IMR-90 (cell line): ENCODE measurements around the gene QKI. TPM values are rescaled to one million over a fixed set of nuclear protein-coding genes. Genes with fewer than 3 reads are reported as not detected.

Experiments
- ATAC-seq: fragments of 200-7000 bp; cut with Tn5 transposase; 2 replicates; pipeline ENCODE4 v1.9.1; 2020; ENCODE audit warnings: low read depth, mild to moderate bottlenecking, moderate library complexity
- BruUV-seq: library from RNA; stranded (reverse); fragments of 400-500 nt; replicated peaks from 2 replicates; lab custom pipeline; 2021; lab: Mats Ljungman, UMichigan
- CTCF ChIA-PET: fragments of 300-600 bp; formaldehyde crosslinking; extraction: SDS; loops from one replicate; lab custom pipeline; 2021; ENCODE audit warnings: antibody characterized with exemption; lab: Yijun Ruan, JAX
- POLR2A ChIA-PET: fragments of 300-600 bp; sonication (Branson Sonifier 250); formaldehyde crosslinking; loops from one replicate; lab custom pipeline; 2022; ENCODE audit warnings: antibody characterized with exemption; ENCODE audit not compliant: unreplicated experiment; lab: Charles Lee
- DNase-seq: peaks from one replicate; pipeline ENCODE4 v3.0.0; 2013
- H2AFZ ChIP-seq: replicated peaks from 2 replicates; pipeline ENCODE3; 2013; ENCODE audit warnings: low read length, mild to moderate bottlenecking; ENCODE audit not compliant: poor library complexity
- H2AK5ac ChIP-seq: 2 replicates; pipeline ENCODE4 v1.6.1; 2013; ENCODE audit warnings: low read depth, low read length, inconsistent platforms
- H2AK9ac ChIP-seq: replicated peaks from 2 replicates; pipeline ENCODE3; 2013; ENCODE audit warnings: mild to moderate bottlenecking, low read depth, low read length, moderate library complexity; ENCODE audit not compliant: poor library complexity
- H2BK120ac ChIP-seq: 2 replicates; pipeline ENCODE4 v1.6.1; 2013; ENCODE audit warnings: low read depth, low read length, inconsistent platforms
- H2BK15ac ChIP-seq: 3 replicates; pipeline ENCODE4 v1.6.1; 2013; ENCODE audit warnings: low read depth, low read length, inconsistent platforms
- H2BK20ac ChIP-seq: 2 replicates; pipeline ENCODE4 v1.6.1; 2013; ENCODE audit warnings: low read depth, mild to moderate bottlenecking, inconsistent platforms, low read length, moderate library complexity
- H2BK5ac ChIP-seq: 2 replicates; pipeline ENCODE4 v1.6.1; 2013; ENCODE audit warnings: mild to moderate bottlenecking, low read depth, low read length, inconsistent platforms; ENCODE audit not compliant: poor library complexity, severe bottlenecking
- H3K14ac ChIP-seq: replicated peaks from 2 replicates; pipeline ENCODE4 v1.6.1; 2013; ENCODE audit warnings: low read depth, low read length, inconsistent platforms
- H3K18ac ChIP-seq: 2 replicates; pipeline ENCODE4 v1.6.1; 2013; ENCODE audit warnings: low read depth, low read length, control low read depth
- H3K23ac ChIP-seq: 2 replicates; pipeline ENCODE4 v1.6.1; 2013; ENCODE audit warnings: low read depth, low read length, inconsistent platforms
- H3K27ac ChIP-seq: 2 replicates; pipeline ENCODE4 v1.5.1; 2013; ENCODE audit warnings: mild to moderate bottlenecking, control low read depth, low read length; ENCODE audit not compliant: insufficient read depth
- H3K27me3 ChIP-seq: 2 replicates; pipeline ENCODE4 v1.6.1; 2013; ENCODE audit warnings: low read length; ENCODE audit not compliant: control insufficient read depth, insufficient read depth
- H3K36me3 ChIP-seq: 2 replicates; pipeline ENCODE4 v1.6.1; 2013; ENCODE audit warnings: low read length, mixed read lengths; ENCODE audit not compliant: control insufficient read depth, insufficient read depth
- H3K4ac ChIP-seq: 2 replicates; pipeline ENCODE4 v1.6.1; 2013; ENCODE audit warnings: low read depth, low read length, inconsistent platforms
- H3K4me1 ChIP-seq: 2 replicates; pipeline ENCODE4 v1.6.1; 2013; ENCODE audit warnings: low read length, mixed read lengths; ENCODE audit not compliant: control insufficient read depth, insufficient read depth
- H3K4me2 ChIP-seq: 2 replicates; pipeline ENCODE4 v1.6.1; 2013; ENCODE audit warnings: low read depth, mild to moderate bottlenecking, control low read depth, low read length, moderate library complexity
- H3K4me3 ChIP-seq: 2 replicates; pipeline ENCODE4 v1.5.1; 2013; ENCODE audit warnings: low read depth, mild to moderate bottlenecking, control low read depth, low read length, moderate library complexity; ENCODE audit not compliant: insufficient read depth
- H3K56ac ChIP-seq: 2 replicates; pipeline ENCODE4 v1.6.1; 2013; ENCODE audit warnings: low read length, inconsistent platforms; ENCODE audit not compliant: insufficient read depth; ENCODE audit errors: extremely low read depth
- H3K79me1 ChIP-seq, 2 experiments: 2 replicates each; pipeline ENCODE4 v1.6.1; 2013; ENCODE audit warnings: low read length in 2 of 2, inconsistent platforms in 1 of 2, low read depth in 1 of 2
- H3K9ac ChIP-seq: 2 replicates; pipeline ENCODE4 v1.6.1; 2013; ENCODE audit warnings: low read depth, low read length, control low read depth
- H3K9me1 ChIP-seq: 2 replicates; pipeline ENCODE4 v1.6.1; 2013; ENCODE audit warnings: low read length, inconsistent platforms; ENCODE audit not compliant: insufficient read depth
- H3K9me3 ChIP-seq: 2 replicates; pipeline ENCODE4 v1.6.1; 2013; ENCODE audit warnings: low read length; ENCODE audit not compliant: control insufficient read depth, insufficient read depth
- H4K20me1 ChIP-seq: 2 replicates; pipeline ENCODE4 v1.6.1; 2013; ENCODE audit warnings: low read length, inconsistent platforms; ENCODE audit not compliant: insufficient read depth
- H4K5ac ChIP-seq: 2 replicates; pipeline ENCODE4 v1.6.1; 2013; ENCODE audit warnings: mild to moderate bottlenecking, low read depth, low read length, control low read depth
- H4K8ac ChIP-seq, 2 experiments: 2 replicates each; pipeline ENCODE4 v1.6.1; 2013; ENCODE audit warnings: low read depth in 2 of 2, low read length in 2 of 2, control low read depth in 1 of 2, inconsistent platforms in 1 of 2
- H4K91ac ChIP-seq: 2 replicates; pipeline ENCODE4 v1.6.1; 2013; ENCODE audit warnings: low read depth, low read length, inconsistent platforms; ENCODE audit not compliant: insufficient read depth
- MAFK ChIP-seq: IDR thresholded peaks from 2 replicates; pipeline ENCODE4 v1.6.1; 2012; ENCODE audit warnings: low read depth, low read length, improper control_type of control experiment
- NFE2L2 ChIP-seq: fragments of 150-350 bp; IDR thresholded peaks from 2 replicates; pipeline ENCODE4 v1.6.1; 2016; ENCODE audit warnings: low read depth, mild to moderate bottlenecking, low read length
- WGBS, 2 experiments: methylation state at CpG; one replicate each; pipeline versions ENCODE4 v1.1.5 to v1.1.7; 2013; ENCODE audit warnings: missing lambda C conversion rate in 2 of 2; ENCODE audit not compliant: insufficient read length in 1 of 2; ENCODE audit errors: extremely low coverage in 2 of 2; 5-methylcytosine and 5-hydroxymethylcytosine counted together
- dilution Hi-C: fragments of 300-500 bp; cut with HindIII; formaldehyde crosslinking; loops from one replicate; pipeline ENCODE4 v1.14.3; 2018; ENCODE audit warnings: low sequenced_read_pairs; ENCODE audit not compliant: unreplicated experiment
- in situ Hi-C: fragments of 300-500 bp; cut with MboI; formaldehyde crosslinking; loops from 3 replicates; pipeline ENCODE4 v1.14.3; 2019; ENCODE audit warnings: low sequenced_read_pairs, inconsistent platforms, mixed read lengths
- intact Hi-C: fragments of 100-400 bp; cut with micrococcal nuclease; formaldehyde crosslinking; loops from 2 replicates; pipeline ENCODE4 v1.10.0; 2022
- polyA plus RNA-seq, 3 experiments: library from polyadenylated mRNA; depleted of rRNA; stranded (reverse); fragments of >200 nt; gene quantifications; 2 replicates each; pipeline ENCODE4 v1.2.3, GENCODE V29; 2012; ENCODE audit warnings: low replicate concordance in 1 of 3
- total RNA-seq: library from RNA; depleted of rRNA; stranded (reverse); fragments of >200 nt; gene quantifications from 2 replicates; pipeline ENCODE4 v1.2.3, GENCODE V29; 2012

QKI gene
- total and polyA plus RNA-seq, 2 of the 4 experiments (the other 2 are of a cell fraction) = 112 to 232 TPM

DNA sequence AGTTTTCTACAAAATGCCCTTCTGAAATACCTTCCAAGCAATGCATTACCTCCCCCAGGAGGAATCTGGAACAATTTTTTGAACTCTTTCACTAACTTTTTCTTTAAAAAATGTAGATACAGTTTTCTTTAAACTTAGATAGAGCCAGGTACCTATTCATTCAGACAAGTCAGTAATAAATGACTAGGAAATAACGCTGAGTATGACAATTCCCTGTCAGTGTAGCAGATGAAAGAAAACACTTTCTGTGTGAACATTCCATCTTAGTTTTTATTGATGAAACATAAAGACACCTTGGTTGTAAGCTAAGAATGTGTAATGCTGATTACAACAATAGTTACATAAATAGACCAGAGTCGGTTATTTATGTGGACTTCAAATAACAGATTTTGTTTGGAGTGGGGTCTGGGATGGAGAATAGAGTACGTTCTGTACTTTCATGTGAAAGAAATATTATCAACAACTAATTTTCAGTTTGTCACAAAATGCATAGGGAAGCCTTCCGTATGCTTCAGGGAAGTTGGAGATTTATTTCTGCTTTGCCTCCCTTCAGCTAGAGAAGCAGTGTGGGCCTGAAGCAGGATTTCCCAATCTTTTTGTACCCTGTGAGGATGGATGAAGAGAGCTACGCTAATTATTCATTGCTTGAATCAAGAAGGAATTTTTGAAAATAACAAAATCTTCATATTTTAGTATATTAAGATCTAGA, 19.2 kb upstream of the QKI start:
- H3K27ac ChIP-seq = no peak overlapping the region
- DNase-seq (no peak), ATAC-seq (no peak)
- no TSS peak for BruUV-seq
- H3K9me1 ChIP-seq = no peaks in the 10 kb centered on the region
- no peak overlapping the region for H2BK120ac ChIP-seq
- no peaks in the 10 kb centered on the region for H3K9me3 ChIP-seq
- H3K4me3 ChIP-seq = no peak overlapping the region
- H3K4me2 ChIP-seq = no peak overlapping the region
- dilution Hi-C loops (no loop called here), in situ Hi-C loops (no loop called here), intact Hi-C loops (no loop called here)
- H3K23ac ChIP-seq = no peak overlapping the region
- no peak overlapping the region for H4K8ac ChIP-seq
- TF ChIP-seq MAFK (peak; percentile 63), NFE2L2 (no peak)
- no peaks in the 10 kb centered on the region for H3K79me1 ChIP-seq
- no peak overlapping the region for H2BK5ac ChIP-seq
- ChIA-PET POLR2A (no interaction called here), CTCF (no interaction called here)
- no peak overlapping the region for H2BK15ac ChIP-seq
- no peak overlapping the region for H2BK20ac ChIP-seq
- no peak overlapping the region for H3K56ac ChIP-seq
- H4K91ac ChIP-seq = no peak overlapping the region
- H3K9ac ChIP-seq = no peak overlapping the region
- no peak overlapping the region for H2AK9ac ChIP-seq
- H3K18ac ChIP-seq = no peak overlapping the region
- no peaks in the 10 kb centered on the region for H3K27me3 ChIP-seq
- no peak overlapping the region for H2AK5ac ChIP-seq
- no peak overlapping the region for H3K4ac ChIP-seq
- H3K36me3 ChIP-seq = no peaks in the 10 kb centered on the region
- peaks cover 3% of the 10 kb centered on the region for H3K4me1 ChIP-seq
- no CpG with 5 or more reads among the region's 5 CpGs for WGBS, 2 experiments
- H2AFZ ChIP-seq = no peak overlapping the region
- no peak overlapping the region for H3K14ac ChIP-seq
- H4K20me1 ChIP-seq = no peaks in the 10 kb centered on the region
- no peak overlapping the region for H4K5ac ChIP-seq
